Stimulated activated CD8-positive, alpha-beta memory T cell treated with anti-CD3 and anti-CD28 coated beads, Interleukin-7, amount 100 ng/mL, for 4 hours (primary cell): ENCODE data around the gene ADCY9.

Source experiments
- DNase-seq, 2 donors: peaks; one replicate each; pipeline ENCODE4 v3.0.0-alpha.2; 2020; ENCODE audit warnings: low read depth in 2 of 2

ADCY9 gene

DNA sequence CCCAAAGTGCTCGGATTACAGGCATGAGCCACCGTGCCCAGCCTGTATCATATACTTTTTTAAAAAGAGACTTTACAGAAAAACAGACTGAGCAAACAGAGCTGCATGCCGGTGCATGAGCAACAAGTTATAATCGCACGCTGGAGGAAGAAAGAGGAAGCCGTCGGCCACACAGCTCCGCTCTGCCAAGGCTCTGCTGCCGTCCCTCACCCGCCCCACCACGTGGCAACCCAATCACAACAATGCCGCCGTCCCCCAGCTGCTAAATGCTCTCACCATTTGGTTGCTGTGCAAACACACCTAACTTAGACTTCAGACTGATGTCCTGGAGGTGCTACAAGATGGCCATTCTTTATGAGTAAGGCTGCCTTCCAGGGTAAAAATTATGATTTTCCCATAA is 83.5 kb downstream of the ADCY9 start:
- peak; percentile 1 to 7 for DNase-seq

DNA sequence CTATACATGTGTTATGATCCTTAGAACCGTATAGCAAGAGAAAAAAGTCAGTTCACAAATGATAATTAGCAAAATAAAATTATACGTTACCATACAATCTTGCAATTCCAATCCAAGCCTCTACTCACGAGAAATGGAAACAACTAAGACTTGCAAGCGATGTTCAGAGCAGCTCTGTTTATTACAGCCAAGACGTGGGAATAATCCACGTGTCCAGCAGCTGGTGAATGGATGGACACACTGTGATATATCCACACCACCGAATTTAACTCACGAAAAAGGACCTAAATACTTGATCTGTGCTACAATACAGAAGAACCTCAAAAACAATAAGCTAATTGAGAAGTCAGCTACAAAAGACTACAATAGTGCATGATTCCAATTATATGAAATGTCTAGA is 88.1 kb downstream of the ADCY9 start:
- no peak for DNase-seq

DNA sequence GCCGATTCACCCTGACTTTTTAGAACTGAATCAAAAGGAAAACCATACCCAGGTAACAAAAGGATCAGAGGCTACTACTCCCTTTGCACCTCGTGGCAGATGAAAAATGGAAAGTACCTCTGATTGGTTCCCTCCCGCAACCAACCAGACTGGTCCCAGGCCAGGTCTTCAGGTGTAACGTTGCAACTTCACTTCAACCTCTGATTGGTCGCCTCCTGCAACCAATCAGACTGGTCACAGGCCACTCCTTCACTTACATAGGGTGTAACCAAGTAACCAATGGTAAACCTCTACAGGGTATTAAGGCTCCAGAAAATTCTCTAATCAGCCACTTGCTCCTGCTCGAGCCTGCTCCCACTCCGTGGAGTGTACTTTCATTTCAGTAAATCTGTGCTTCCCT is 89.4 kb downstream of the ADCY9 start:
- DNase-seq: no peak

DNA sequence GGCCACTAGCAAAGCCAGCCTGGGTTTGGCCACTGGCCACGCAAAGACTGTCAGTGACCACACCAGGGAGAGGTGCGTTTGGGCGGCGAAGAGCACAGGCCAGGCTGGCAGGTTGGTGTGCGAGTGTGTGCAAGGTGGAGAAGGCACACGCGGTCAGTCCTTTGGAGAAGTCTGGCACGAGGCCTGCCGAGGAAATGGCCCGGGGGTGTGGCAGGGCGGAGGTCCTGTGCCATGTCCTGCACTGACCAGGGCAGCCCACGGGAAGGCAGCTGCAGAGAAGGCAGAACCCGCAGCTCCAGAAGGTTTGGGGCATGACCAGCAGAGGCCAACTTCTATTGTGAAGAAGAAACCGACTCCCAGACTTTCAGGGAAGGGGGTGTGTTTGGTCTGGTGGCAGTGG is 90.8 kb downstream of the ADCY9 start:
- no peak for DNase-seq

DNA sequence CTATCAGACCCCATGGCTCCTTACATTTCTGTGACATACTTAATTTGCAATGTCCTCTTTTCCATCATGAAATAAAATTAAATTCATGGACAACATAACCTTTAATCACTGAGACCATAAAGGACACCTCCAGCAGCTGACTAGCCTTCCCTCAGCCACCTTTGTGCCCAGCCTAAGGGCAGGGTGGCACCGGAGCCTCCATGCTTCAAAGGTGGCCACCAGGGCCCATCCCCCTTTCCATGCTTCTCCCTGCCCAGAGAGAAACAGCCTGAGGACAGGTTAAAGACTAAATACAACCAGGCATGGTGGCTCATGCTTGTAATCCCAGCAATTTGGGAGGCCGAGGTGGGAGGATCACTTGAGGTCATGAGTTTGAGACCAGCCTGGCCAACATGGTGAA is 94.3 kb downstream of the ADCY9 start:
- no peak for DNase-seq

DNA sequence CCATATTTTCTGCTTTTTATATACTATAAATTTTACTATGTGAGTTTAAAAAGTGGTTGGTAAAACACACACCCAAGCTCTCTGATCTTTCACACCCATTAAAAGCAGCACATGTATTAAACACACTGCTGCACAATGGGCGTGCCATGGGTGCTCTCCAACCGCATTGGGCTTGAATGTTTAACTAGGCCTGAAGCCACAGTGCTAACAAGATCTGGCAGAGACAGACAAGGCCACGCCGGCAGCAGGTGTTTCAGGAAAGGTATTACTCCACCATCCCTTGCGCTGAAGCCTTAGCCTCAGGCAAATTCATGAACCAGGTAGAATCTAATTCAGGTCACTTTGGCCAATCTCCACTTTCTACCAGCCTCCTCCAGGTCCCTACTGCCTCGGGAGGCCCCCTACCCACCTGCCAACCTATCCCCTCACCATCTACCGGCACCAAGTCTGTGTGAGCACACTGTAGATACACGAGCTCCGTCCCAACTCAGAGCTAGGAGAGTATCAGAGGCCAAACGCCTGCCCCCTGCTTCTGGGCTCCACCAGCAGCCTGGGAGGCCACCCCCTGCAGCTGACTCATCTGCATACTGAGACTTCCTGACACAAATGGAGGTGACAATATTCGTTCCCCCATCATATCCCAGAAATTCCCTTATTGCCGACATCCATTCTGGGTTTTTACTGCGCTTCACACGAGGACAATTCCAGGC is 95.0 kb downstream of the ADCY9 start:
- DNase-seq: no peak

DNA sequence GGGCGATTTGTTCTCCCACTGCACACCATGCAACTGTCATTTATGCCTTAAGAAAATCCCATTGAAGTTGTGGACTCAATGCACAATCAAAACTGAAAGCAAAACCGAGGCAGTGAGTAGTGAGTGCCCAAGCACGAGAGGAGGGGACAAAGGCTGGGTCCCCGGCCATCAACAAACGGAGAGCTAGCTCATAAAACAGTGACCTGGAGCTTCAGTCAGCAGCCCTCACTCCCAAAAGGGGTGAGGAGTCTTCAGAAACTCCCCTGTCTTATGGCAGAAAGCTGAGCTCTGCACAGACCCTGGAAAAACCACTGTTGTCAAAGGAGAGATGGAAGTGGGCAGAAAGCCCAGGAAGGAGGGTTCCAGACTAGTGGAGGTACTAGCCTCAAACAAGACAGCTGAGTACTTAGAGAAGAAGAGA is 96.9 kb downstream of the ADCY9 start:
- no peak for DNase-seq

DNA sequence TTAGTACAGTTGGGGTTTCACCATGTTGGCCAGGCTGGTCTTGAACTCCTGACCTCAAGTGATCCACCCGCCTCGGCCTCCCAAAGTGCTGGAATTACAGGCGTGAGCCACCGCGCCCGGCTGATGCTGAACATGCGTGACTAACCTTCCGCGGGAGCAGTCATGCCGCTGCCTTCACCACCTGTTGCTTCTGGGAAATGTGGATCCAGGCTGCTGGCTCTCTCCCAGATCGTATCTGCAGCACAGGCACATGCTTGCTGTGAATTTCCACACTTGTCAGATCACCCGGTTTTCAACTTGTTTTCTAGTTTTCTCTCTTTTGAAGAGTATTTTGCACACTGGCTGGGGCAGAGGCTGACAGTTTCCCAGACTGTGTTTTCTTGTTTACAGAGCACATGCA is 97.9 kb downstream of the ADCY9 start:
- DNase-seq: no peak

DNA sequence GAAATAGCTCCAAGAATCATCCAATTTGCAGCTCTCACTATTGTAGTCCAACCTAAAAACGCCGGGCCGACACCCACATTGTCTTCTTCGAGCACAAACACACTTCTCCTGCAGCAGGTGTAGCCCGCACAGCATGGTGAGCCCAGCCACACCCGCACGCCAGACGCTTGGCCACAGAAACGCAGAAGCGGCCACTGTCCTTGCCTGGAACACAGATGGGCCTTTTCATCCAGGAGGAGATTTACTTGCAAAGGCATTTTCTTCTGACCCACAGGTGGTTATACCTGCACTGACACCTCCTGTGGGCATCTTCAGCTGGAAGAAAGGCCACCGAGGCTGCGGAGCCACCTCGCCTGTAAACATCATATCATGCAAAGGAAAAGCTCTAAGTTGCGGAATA is 98.4 kb downstream of the ADCY9 start:
- DNase-seq: no peak

DNA sequence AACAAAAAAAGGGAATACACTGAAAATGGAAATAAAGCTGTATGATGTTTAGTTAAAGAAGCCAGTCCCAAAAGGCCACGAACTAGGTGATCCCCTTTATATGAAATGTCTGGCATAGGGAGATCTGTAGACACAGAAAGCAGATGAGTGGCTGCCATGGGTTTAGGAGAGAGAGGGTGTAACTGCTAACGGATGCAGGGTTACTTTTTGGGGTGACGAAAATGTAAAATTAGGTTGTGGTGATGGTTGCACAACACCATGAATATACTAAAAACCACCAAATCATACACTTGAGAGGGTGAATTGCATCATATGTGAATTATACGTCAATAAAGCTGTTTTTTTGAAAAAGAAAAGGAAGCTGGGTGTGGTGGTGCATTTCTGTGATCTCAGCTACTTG is 99.6 kb downstream of the ADCY9 start:
- DNase-seq: no peak

DNA sequence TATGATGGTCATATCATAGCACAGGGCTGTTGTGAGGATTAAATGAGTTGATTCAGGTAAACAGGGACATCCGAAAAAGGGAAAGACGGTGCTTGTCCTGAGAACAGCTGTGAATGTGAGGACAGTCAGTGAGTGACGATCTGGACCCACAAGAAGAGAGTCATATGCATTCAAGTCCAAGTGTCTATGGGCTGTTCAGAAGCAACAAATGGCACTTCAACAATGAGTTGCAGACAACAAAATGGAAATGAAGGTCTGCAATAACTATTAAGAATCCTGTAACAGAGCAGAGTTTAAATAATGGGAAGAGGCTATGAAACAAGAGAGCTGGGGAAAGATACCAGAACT is 100.3 kb downstream of the ADCY9 start:
- no peak for DNase-seq

DNA sequence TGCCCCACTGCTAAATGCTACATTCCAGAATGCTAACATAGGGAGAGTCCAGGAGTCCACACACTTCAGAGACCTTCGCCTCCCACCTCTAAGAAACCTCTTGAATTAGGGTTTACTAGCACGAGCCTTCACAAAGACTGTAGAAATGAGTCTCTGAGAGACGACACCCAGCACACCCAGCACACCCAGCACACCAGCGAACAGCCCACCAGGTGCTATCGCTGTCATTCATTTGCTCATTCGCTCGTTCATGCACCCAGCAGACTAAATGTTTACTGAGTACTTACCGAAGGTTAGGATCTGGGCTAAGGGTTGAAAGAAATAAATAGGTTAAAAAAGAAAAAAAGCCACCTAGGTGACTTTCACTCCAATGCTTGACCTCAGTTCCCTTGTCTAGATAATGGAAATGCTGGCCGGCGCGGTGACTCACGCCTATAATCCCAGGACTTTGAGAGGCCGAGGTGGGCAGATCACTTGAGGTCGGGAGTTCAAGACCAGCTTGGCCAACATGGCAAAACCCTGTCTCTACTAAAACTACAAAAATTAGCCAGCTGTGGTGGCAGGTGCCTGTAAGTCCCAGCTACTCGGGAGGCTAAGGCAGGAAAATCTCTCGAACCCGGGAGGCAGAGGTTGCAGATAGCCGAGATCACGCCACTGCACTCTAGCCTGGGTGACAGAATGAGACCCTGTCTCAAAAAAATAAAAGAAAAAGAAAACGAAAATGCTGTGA is 100.8 kb downstream of the ADCY9 start:
- no peak for DNase-seq

DNA sequence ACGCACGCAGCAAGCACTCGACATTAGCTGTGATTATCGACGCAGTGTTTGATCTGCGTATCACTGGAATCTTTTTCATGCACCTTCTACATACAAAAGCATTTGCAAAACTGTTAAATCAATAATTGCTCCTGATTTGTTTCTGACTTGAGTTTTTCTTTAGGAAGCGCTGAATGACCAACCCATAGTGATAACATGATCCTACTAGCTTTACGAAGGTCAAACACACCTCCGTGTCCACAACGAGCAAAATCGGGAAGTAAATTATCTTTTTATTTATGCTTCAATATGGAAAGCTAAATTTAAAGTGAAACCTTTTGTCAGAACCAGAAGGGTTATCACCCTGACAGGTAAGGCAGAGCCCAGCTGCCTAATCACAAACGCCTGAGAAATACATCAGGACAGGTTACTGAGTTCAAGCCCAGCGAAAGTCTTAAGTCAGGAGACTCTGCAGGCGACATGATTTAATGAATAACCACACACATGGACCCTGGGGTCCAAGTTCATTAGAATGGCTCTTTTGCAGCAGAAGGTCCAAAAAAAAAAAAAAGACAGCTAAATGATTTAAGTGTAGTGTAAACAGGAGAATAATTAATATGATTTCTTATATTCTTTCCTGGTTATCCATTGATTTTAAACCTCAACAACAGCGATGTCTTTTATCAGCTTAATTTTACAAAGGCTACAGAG is 104.2 kb downstream of the ADCY9 start:
- no peak for DNase-seq

DNA sequence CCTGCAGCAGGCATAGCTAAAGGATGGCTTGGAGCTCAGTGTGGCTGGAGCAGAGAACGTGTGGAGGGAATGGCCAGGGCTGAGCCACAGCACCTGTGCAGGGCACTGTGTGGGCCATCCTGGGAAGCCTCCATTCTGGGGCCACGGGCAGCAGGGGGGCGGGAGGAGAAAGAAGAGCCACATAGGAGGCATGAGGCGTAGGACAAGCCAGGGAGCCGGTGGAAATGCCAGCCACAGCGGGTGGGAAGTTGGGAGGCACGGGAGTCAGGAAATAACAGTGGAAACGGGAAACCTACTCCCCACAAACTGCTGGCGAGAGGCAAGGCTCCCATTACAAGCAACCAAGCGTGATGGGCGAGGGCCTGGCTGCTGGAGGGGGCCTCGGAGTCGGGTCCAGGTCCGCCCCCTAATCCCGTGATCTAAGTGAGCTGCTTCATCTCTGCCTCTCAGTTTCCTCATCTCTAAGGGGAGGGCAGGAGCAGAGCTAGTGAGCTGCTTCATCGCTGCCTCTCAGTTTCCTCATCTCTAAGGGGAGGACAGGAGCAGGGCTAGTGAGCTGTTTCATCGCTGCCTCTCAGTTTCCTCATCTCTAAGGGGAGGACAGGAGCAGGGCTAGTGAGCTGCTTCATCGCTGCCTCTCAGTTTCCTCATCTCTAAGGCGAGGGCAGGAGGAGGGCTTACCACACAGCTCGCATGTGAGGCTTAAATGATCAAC is 104.9 kb downstream of the ADCY9 start:
- DNase-seq: no peak

DNA sequence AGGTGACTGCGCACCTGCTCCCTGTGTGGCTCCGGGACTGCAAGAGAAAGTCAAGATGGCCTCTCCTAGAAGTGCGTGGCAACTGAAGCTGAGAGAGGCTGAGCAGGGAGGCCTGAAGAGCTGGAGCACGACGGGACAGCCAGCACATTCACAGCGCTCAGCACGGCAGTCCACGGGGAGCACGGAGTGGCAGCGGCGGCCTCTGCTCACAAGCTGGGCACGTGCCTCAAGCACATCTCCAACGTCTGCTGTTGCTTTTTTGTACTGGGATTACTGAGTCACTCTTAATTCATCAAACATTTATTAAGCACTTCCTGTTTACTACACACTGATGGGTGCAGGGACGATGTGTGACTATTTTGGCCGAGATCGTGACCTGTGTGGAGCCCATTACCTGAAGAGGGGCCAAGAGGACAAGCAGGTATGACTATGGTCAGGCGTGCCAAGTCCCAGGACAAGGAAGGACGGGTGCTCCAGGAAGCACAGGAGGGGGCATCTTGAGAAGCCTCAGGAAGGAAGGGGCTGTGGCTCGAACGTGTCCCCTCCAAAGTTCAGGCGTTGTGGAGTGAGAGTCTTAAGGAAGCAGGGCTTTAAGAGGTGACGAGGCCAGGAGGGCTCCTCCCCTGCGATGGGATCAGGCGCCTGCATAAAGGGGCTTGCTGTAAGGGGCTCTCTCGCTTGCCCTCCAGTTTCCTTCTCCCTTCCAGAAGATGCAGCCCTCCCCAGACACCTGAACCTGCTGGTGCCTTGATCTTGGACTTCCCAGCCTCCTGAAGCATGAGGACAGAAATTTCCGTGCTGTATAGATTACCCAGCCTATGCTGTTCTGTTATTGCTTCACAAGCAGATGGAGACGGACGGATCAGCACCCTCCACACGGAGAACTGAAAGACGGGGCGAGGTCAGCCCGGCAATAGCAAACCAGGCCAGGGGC is 105.8 kb downstream of the ADCY9 start:
- no peak for DNase-seq

DNA sequence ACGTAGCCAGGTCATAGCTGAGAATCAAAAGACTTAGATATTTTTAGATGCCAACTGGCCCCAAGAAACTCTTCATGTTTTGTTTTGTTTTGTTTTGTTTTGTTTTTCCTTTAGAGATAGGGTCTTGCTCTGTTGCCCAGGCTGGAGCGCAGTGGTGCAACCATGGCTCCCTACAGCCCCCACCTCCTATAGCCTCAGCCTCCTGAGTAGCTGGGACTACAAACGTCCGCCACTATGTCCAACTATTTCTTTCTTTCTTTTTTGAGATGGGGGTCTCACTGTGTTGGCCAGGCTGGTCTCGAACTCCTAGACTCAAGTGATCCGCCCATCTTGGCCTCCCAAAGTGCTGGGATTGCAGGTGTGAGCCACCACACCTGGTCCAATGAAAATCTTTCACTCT is 107.1 kb downstream of the ADCY9 start:
- DNase-seq: no peak

DNA sequence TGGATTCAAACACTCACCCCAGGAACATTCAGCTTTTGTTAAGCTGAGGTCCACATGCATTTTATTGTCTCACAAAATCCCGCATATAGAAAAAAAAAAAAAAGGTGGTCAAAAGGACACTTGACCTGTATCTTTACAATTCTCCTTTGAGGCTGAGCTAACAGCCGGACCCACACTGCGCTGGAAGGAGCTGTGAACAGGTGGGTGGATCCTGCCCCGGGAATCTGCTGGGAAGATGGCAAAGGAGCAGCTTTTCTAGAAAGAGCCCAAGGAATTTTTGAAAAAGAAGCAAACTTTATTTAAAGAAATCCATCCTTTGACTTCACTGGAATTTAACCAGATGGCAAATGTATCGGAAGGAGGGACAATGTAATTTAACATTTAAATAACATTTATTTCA is 108.1 kb downstream of the ADCY9 start:
- no peak for DNase-seq

DNA sequence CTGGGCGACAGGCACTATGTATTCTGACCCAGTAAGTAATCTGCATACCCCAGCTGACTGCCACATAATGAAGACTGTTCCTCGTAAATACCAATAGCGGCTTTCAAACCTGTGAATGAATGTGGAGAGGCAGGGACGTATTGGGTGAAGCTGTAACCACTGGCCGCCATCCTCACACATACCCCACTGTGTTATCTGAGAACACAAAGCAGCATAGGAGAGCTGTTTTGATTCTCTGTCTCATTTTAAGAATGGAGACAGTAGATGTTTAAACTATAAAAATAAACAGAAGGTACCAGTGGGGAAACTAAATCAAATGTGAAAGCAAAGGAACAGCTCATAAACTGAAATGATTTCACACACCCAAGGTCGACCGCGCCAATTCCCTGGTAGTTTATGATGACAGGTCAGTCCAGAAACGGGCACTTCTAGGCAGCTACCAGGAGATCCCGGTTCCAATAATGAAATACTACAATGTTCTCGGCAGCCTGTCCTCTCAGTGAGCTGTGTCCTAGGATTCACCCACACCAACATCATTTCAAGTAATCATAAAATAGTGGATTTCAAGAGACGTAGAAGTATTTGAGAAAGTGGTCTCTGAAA is 109.7 kb downstream of the ADCY9 start:
- no peak for DNase-seq

DNA sequence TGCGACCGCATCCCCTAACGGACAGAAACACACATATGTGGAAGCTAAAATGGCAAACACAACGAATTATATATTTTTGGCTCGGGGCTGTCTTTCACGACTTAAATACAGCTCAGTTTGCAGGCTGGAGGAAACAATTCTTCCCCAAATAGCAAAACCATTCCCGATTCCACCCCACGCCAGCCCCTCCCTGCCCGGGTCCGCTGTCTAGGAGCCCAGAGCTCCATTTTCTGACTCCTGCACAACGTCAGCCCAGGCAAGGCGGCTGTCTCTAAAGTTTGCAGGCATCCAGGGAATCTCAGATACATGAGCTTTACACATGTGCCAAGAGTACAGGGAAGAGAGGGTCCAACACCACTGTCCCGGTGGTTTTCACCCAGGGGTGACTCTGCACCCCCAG is 110.5 kb downstream of the ADCY9 start:
- DNase-seq: no peak

DNA sequence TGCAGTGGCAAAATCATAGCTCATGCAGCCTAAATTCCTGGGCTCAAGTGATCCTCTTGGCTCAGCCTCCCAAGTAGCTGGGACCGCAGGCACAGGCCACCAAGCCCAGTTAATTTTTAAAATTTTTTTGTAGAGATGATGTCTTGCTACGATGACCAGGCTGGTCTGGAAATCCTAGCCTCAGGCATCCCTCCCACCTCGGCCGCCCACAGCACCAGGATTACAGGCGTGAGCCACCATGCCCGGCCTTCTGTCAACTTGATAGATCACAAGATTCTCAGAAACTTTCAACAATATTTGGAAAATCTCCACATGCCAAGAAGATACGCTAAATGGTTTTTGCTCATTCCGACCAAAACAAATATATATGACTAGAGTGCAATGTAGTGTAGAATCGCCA is 111.0 kb downstream of the ADCY9 start:
- no peak for DNase-seq

DNA sequence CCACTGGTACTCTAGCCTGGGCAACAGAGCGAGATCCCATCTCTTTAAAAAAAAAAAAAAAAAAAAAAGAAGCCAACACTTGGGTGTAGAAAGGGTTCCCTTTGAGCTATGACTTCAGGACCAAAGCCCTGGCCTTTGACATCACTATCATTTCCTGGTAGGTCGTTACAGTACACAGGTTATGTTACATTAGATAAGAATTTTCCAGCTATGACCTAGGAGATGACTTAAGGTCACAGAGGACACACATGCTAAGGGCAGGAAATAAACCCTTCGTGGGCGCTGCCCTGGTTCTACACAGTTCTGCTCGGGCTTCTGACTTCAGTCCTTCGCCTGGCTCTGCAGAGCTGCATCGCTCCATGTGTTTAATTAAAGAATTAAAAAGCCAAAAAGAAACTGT is 112.0 kb downstream of the ADCY9 start:
- no peak for DNase-seq
